ENCODE results near the gene SEC62.

The SEC62 gene

DNA sequence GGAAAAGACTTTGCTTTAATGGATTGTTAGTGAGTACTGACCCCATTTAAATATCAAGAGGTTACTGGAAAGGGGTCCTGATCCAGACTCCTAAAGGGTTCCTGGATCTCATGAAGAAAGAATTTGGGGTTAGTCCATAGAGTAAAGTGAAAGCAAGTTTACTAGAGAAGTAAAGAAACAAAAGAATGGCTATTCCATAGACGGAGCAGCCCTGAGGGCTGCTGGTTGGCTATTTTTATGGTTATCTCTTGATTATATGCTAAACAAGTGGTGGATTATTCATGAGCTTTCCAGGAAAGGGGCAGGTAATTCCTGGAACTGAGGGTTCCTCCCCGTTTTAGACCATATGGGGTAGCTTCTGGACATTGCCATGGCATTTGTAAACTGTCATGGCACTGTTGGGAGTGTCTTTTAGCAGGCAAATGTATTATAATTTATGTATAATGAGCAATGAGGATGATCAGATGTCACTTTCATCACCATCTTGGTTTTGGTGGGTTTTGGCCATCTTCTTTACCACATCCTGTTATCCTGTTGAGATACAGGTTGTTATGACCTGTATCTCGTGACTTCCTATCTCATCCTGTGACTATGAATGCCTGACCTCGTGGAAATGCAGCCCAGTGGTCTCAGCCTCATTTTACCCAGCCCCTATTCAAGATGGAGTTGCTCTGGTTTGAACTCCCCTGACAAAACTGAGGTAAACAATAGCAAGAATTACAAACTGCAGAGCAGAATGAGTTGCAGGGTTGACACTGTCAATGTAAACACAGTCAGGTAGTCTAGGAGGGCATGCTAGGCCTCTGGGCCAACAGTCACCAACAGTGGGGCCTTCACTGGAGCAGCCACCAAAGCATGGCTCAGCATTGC is 60.9 kb downstream of the SEC62 start:
- H3K4me3 ChIP-seq (replicated peaks in 1 of 2; ENCODE audit: low read depth in 2 of 2, low read length in 2 of 2), result no peak overlapping the region
- no peak for DNase-seq (ENCODE audit: low read depth in 2 of 2)
- TF ChIP-seq, protein P1, sequence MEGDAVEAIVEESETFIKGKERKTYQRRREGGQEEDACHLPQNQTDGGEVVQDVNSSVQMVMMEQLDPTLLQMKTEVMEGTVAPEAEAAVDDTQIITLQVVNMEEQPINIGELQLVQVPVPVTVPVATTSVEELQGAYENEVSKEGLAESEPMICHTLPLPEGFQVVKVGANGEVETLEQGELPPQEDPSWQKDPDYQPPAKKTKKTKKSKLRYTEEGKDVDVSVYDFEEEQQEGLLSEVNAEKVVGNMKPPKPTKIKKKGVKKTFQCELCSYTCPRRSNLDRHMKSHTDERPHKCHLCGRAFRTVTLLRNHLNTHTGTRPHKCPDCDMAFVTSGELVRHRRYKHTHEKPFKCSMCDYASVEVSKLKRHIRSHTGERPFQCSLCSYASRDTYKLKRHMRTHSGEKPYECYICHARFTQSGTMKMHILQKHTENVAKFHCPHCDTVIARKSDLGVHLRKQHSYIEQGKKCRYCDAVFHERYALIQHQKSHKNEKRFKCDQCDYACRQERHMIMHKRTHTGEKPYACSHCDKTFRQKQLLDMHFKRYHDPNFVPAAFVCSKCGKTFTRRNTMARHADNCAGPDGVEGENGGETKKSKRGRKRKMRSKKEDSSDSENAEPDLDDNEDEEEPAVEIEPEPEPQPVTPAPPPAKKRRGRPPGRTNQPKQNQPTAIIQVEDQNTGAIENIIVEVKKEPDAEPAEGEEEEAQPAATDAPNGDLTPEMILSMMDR (IDR thresholded peaks at IDR 0.05; ENCODE audit: low read depth, low read length), result no peak

DNA sequence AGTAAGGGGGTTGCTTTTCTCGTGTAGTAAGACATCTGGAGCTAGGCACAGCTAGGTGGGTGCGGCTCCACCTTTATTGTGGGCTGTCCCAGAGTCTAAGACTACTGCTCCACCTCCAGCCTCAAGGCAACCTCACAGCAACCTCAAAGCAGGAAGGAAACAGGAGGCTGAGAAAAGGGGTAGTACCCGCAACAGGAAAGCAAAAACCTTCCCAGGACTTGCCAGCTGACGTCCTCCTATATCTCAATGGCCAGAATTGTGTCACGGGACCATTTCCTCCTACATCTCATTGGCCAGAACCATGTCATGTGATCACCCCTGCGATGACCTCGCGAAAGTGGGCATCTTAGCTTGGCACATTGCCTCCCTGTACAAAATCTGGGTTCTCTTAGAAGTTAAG is 66.9 kb downstream of the SEC62 start:
- no peak for DNase-seq (ENCODE audit: low read depth in 2 of 2)
- H3K4me3 ChIP-seq (replicated peaks in 1 of 2; ENCODE audit: low read depth in 2 of 2, low read length in 2 of 2), result no peak overlapping the region
- TF ChIP-seq, protein P1 (IDR thresholded peaks at IDR 0.05; ENCODE audit: low read depth, low read length), result no peak

- peak within 1 kb of the TSS; percentile 41 to 51 for H3K4me3 ChIP-seq (replicated peaks in 1 of 2; ENCODE audit: low read depth in 2 of 2, low read length in 2 of 2)
- TF ChIP-seq, protein P1 (IDR thresholded peaks at IDR 0.05; ENCODE audit: low read depth, low read length), result peak; percentile 71
These were observed 71.1 kb downstream of the SEC62 start, which contains the start of gene GPR160 for GRCh38 chr3:170037463-170038433. Gene GPR160, plus strand, starts transcription at chr3:170037995. Its CDS starts 45,978 bp downstream, at chr3:170083973.

DNA sequence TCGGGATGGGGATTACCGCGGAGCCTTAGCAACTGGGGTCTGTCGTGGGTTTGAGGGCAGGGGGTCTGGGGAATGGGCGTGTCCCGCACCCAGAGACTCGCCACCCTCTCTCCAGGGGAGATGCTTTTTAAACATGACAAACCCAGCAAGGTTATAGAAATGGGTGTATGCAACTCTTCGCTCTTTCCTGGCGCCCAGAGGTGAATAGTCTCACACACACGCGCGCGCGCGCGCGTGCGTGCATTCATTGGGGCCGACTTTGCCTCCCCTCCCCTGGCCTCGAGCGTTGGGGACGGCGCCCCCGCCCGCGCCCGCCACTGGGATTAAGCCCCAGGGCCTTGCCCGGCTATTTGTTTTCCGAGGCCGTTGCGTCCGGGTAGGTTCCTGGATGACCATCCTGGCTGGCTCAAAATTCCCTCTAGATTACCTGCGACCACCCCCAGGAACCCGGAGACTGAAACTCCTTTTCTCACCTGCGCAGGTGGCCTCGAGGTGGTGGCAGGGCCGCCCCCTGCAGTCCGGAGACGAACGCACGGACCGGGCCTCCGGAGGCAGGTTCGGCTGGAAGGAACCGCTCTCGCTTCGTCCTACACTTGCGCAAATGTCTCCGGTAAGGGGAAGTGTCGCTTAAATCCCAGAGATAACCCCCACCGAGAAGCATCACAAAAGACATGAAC is 72.0 kb downstream of the SEC62 start:
- peak overlapping the region; percentile 41 to 51 for H3K4me3 ChIP-seq (replicated peaks in 1 of 2; ENCODE audit: low read depth in 2 of 2, low read length in 2 of 2)
- DNase-seq (ENCODE audit: low read depth in 2 of 2), result no peak
- TF ChIP-seq, protein P1 (IDR thresholded peaks at IDR 0.05; ENCODE audit: low read depth, low read length), result no peak

More at GRCh38 chr3:170037463-170038433, 71.1 kb downstream of the SEC62 start, which contains the start of gene GPR160:
- peak; percentile 43 for DNase-seq (ENCODE audit: low read depth in 2 of 2)

DNA sequence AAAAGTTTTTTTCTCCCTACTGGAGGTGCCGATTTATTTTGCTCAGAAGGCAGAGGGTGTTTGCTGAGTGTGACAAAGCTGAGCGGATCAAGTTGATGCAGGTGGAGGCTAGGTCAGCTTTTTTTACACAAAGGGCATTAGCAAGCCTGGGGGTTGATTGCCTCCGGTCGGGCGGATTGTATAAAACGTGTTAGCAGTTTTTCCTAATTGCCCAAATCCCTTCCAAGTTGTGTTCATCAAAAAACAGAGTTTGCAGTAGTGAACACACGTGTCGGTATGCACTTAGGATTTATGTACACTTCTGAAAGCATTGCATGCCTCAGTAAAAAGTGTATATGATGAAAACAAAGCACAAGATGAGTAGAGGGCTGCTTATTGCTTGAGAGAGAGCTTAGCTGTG is 73.8 kb downstream of the SEC62 start:
- H3K4me3 ChIP-seq (replicated peaks in 1 of 2; ENCODE audit: low read depth in 2 of 2, low read length in 2 of 2), result no peak overlapping the region
- TF ChIP-seq, protein P1 (IDR thresholded peaks at IDR 0.05; ENCODE audit: low read depth, low read length), result no peak
- DNase-seq (ENCODE audit: low read depth in 2 of 2), result no peak

DNA sequence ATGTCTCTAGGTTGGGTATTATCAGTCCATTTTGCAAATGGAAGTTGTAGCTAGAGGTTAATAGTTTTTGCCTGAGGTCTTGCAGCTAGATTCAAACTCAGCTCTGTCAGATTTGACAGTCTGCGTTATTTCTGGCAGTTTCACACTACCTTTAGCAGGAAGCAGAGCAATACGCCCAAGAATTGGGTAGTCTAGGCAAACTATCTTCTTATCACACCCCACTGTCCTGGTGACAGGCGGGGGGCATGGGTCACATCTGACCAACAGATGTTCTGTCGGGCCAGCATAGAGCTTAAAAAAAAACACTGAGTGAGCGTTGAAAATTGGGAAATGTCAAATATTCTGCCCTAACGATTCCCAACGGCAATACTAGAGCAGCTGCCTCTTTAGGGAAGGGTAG is 76.9 kb downstream of the SEC62 start:
- TF ChIP-seq, protein P1 (IDR thresholded peaks at IDR 0.05; ENCODE audit: low read depth, low read length), result no peak
- H3K4me3 ChIP-seq (replicated peaks in 1 of 2; ENCODE audit: low read depth in 2 of 2, low read length in 2 of 2), result no peak overlapping the region
- DNase-seq (ENCODE audit: low read depth in 2 of 2), result no peak
